ENCODE data around the gene PTPN2.
"Not testable (repeated sequence)": the region's sequence is repeated elsewhere in the genome, so short reads cannot be mapped to it uniquely, and the experiment has no call there.

DNA sequence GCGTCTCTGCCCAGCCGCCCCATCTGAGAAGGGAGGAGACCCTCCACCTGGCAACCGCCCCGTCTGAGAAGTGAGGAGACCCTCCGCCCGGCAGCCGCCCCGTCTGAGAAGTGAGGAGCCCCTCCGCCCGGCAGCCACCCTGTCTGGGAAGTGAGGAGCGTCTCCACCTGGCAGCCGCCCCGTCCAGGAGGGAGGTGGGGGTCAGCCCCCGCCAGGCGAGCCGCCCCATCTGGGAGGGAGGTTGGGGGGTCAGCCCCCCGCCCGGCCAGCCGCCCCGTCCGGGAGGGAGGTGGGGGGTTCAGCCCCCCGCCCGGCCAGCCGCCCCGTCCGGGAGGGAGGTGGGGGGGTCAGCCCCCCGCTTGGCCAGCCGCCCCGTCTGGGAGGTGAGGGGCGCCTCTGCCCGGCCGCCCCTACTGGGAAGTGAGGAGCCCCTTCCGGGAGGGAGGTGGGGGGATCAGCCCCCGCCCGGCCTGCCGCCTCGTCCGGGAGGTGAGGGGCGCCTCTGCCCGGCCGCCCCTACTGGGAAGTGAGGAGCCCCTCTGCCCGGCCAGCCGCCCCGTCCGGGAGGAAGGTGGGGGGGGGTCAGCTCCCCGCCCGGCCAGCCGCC, 10.0 kb downstream of the PTPN2 start:
- not testable (repeated sequence) for TF ChIP-seq EZH2 (IDR thresholded peaks at IDR 0.05); POLR2AphosphoS5 (IDR thresholded peaks at IDR 0.05; ENCODE audit: borderline replicate concordance, low read depth, low read length)

Data from SK-N-MC (cell line).